HCT116 (cell line): ENCODE data around the gene CXXC5. TPM values are rescaled to one million over a fixed set of nuclear protein-coding genes. Genes with fewer than 3 reads are reported as not detected.

ENCODE experiments used
- ATAC-seq: fragments of 200-7000 bp; cut with Tn5 transposase; 2 replicates; pipeline ENCODE4 v1.9.1; 2020; ENCODE audit warnings: mild to moderate bottlenecking, moderate library complexity
- BruUV-seq: library from RNA; stranded (reverse); fragments of 400-500 nt; replicated peaks from 2 replicates; lab custom pipeline; 2021; lab: Mats Ljungman, UMichigan
- CTCF ChIA-PET: fragments of 300-600 bp; sonication (Branson Sonifier 250); formaldehyde crosslinking; loops from one replicate; lab custom pipeline; 2021; ENCODE audit warnings: antibody characterized with exemption; lab: Charles Lee
- POLR2A ChIA-PET: fragments of 300-600, 350-600 bp; sonication (Branson Sonifier 250); formaldehyde crosslinking; loops from one replicate; lab custom pipeline; 2021; ENCODE audit warnings: antibody characterized with exemption; lab: Charles Lee
- RAD21 ChIA-PET, 2 experiments: fragments of 300-600 bp; sonication (Branson Sonifier 250); formaldehyde crosslinking; loops; one replicate each; lab custom pipeline; 2023; ENCODE audit warnings: low total read pairs in 2 of 2; ENCODE audit not compliant: uncharacterized antibody in 2 of 2, unreplicated experiment in 2 of 2, low non-redundant PET in 1 of 2; lab: Charles Lee
- DNase-seq: peaks from one replicate; pipeline ENCODE4 v3.0.0-alpha.2; 2010; ENCODE audit warnings: low read depth, low spot score
- H2AFZ ChIP-seq: fragments of 200-600 bp; shearing (Covaris generic), sonication (generic); 2 replicates; pipeline ENCODE4 v1.6.1; 2017; ENCODE audit warnings: low read depth, mixed run types, mixed read lengths, antibody characterized with exemption, low read length; ENCODE audit not compliant: poor library complexity, severe bottlenecking
- H3K27ac ChIP-seq: 2 replicates; pipeline ENCODE4 v1.5.1; 2012; ENCODE audit warnings: low read depth, low read length
- H3K27me3 ChIP-seq: fragments of 200-600 bp; sonication (generic); 2 replicates; pipeline ENCODE4 v1.6.1; 2016; ENCODE audit warnings: mixed run types, low read length, mixed read lengths; ENCODE audit not compliant: insufficient read depth
- H3K36me3 ChIP-seq, 2 experiments: fragments of 200-500 bp in 1 of 2; fragments of 200-600 bp in 1 of 2; sonication (Bioruptor generic) in 1 of 2; sonication (generic) in 1 of 2; 2 replicates each; pipeline versions ENCODE4 v1.5.1 to v1.6.1; 2014 to 2016; ENCODE audit warnings: low read length in 2 of 2, inconsistent platforms in 1 of 2, mixed read lengths in 1 of 2, mixed run types in 1 of 2; ENCODE audit not compliant: insufficient read depth in 2 of 2, control insufficient read depth in 1 of 2
- H3K4me1 ChIP-seq, 2 experiments: fragments of 200-600 bp in 1 of 2; sonication (generic) in 1 of 2; 2 replicates each; pipeline versions ENCODE4 v1.5.1 to v1.6.1; 2012 to 2017; ENCODE audit warnings: low read length in 2 of 2, inconsistent platforms in 1 of 2, mild to moderate bottlenecking in 1 of 2, mixed read lengths in 1 of 2, mixed run types in 1 of 2, moderate library complexity in 1 of 2; ENCODE audit not compliant: insufficient read depth in 2 of 2, control insufficient read depth in 1 of 2
- H3K4me2 ChIP-seq: fragments of 200-600 bp; sonication (generic); 2 replicates; pipeline ENCODE4 v1.6.1; 2017; ENCODE audit warnings: mixed run types, low read length, mixed read lengths
- H3K4me3 ChIP-seq, 2 experiments: fragments of 200-600 bp in 1 of 2; sonication (generic) in 1 of 2; replicated peaks in 1 of 2; 2 replicates each; pipeline ENCODE4 v1.5.1; 2011 to 2016; ENCODE audit warnings: low read length in 2 of 2, control low read depth in 1 of 2, low read depth in 1 of 2, mild to moderate bottlenecking in 1 of 2, mixed read lengths in 1 of 2, mixed run types in 1 of 2
- H3K79me2 ChIP-seq: fragments of 200-600 bp; sonication (generic); 2 replicates; pipeline ENCODE4 v1.6.1; 2017; ENCODE audit warnings: mild to moderate bottlenecking, mixed run types, low read length, moderate library complexity, mixed read lengths; ENCODE audit not compliant: insufficient read depth
- H3K9ac ChIP-seq: fragments of 200-600 bp; sonication (generic); 2 replicates; pipeline ENCODE4 v1.6.1; 2016; ENCODE audit warnings: low read length, mixed read lengths
- H3K9me2 ChIP-seq: fragments of 200-600 bp; sonication (generic), shearing (Covaris generic); 2 replicates; pipeline ENCODE4 v1.6.1; 2017; ENCODE audit warnings: mixed run types, mild to moderate bottlenecking, moderate library complexity; ENCODE audit not compliant: insufficient read depth
- H3K9me3 ChIP-seq, 2 experiments: fragments of 200-500 bp in 1 of 2; fragments of 200-600 bp in 1 of 2; sonication (Bioruptor generic) in 1 of 2; sonication (generic) in 1 of 2; 2 replicates each; pipeline ENCODE4 v1.6.1; 2014 to 2017; ENCODE audit warnings: low read length in 2 of 2, mixed read lengths in 2 of 2, inconsistent platforms in 1 of 2, low read depth in 1 of 2, mild to moderate bottlenecking in 1 of 2, mixed run types in 1 of 2, moderate library complexity in 1 of 2; ENCODE audit not compliant: control insufficient read depth in 1 of 2, insufficient read depth in 1 of 2
- H4K20me1 ChIP-seq: fragments of 200-600 bp; sonication (generic), shearing (Covaris generic); 2 replicates; pipeline ENCODE4 v1.6.1; 2017; ENCODE audit warnings: mixed run types, mild to moderate bottlenecking, moderate library complexity; ENCODE audit not compliant: insufficient read depth
- CBX3 ChIP-seq: IDR thresholded peaks from 2 replicates; pipeline ENCODE4 v1.6.1; 2012; ENCODE audit warnings: low read depth
- CEBPB ChIP-seq: IDR thresholded peaks from 2 replicates; pipeline ENCODE4 v1.6.1; 2012; ENCODE audit warnings: low read depth
- CTCF ChIP-seq, 3 experiments: fragments of 200-600 bp in 1 of 3; sonication (generic) in 1 of 3; IDR thresholded peaks in 2 of 3; conservative IDR thresholded peaks in 1 of 3; 2 replicates each; pipeline ENCODE4 v1.5.1; 2012 to 2017; ENCODE audit warnings: low read depth in 2 of 3, low read length in 2 of 3, antibody characterized with exemption in 1 of 3, borderline replicate concordance in 1 of 3, control low read depth in 1 of 3, mild to moderate bottlenecking in 1 of 3, mixed read lengths in 1 of 3, mixed run types in 1 of 3, moderate library complexity in 1 of 3; ENCODE audit not compliant: insufficient read depth in 1 of 3
- EGR1 ChIP-seq: IDR thresholded peaks from 2 replicates; pipeline ENCODE4 v1.6.1; 2012; ENCODE audit warnings: low read depth
- ELF1 ChIP-seq: IDR thresholded peaks from 2 replicates; pipeline ENCODE4 v1.6.1; 2012; ENCODE audit warnings: low read depth, borderline replicate concordance
- EZH2 ChIP-seq: fragments of 200-600 bp; sonication (generic); IDR thresholded peaks from 2 replicates; pipeline ENCODE4 v1.6.1; 2017; ENCODE audit warnings: antibody characterized with exemption, mixed run types
- EZH2phosphoT487 ChIP-seq: fragments of 200-600 bp; IDR thresholded peaks from 2 replicates; pipeline ENCODE4 v1.6.1; 2018; ENCODE audit warnings: antibody characterized with exemption, borderline replicate concordance
- MAX ChIP-seq: IDR thresholded peaks from 2 replicates; pipeline ENCODE4 v1.6.1; 2012
- POLR2A ChIP-seq: IDR thresholded peaks from 2 replicates; pipeline ENCODE4 v1.7.0; 2011; ENCODE audit warnings: borderline replicate concordance; ENCODE audit not compliant: insufficient read depth, insufficient read length; ENCODE audit errors: extremely low read depth
- POLR2AphosphoS5 ChIP-seq: IDR thresholded peaks from 2 replicates; pipeline ENCODE4 v1.6.1; 2011; ENCODE audit warnings: mild to moderate bottlenecking, low read depth, low read length, moderate library complexity
- SIN3A ChIP-seq: IDR thresholded peaks from 2 replicates; pipeline ENCODE4 v1.6.1; 2012; ENCODE audit warnings: low read depth
- SP1 ChIP-seq: IDR thresholded peaks from 2 replicates; pipeline ENCODE4 v1.6.1; 2012; ENCODE audit warnings: low read depth
- SRF ChIP-seq: IDR thresholded peaks from 2 replicates; pipeline ENCODE4 v1.6.1; 2012; ENCODE audit warnings: low read depth
- TCF7L2 ChIP-seq: IDR thresholded peaks from 2 replicates; pipeline ENCODE4 v1.7.0; 2011; ENCODE audit warnings: borderline replicate concordance, inconsistent platforms; ENCODE audit not compliant: insufficient read depth, insufficient read length; ENCODE audit errors: extremely low read depth
- ZBTB33 ChIP-seq: IDR thresholded peaks from 2 replicates; pipeline ENCODE4 v1.6.1; 2011; ENCODE audit warnings: mild to moderate bottlenecking, low read length, moderate library complexity; ENCODE audit not compliant: insufficient replicate concordance; ENCODE audit errors: extremely low read depth
- ZFX ChIP-seq: fragments of 450-650 bp; IDR thresholded peaks from 2 replicates; pipeline ENCODE4 v1.6.1; 2017
- ZNF274 ChIP-seq: fragments of 200-500 bp; sonication (Bioruptor generic); IDR thresholded peaks from 2 replicates; pipeline ENCODE4 v1.6.1; 2014; ENCODE audit warnings: mild to moderate bottlenecking, low read depth, low read length, inconsistent platforms
- intact Hi-C: fragments of 100-400 bp; cut with micrococcal nuclease; formaldehyde crosslinking; loops from 2 replicates; pipeline ENCODE4 v1.10.0; 2022
- total RNA-seq: library from RNA; stranded (reverse); gene quantifications from one replicate; pipeline ENCODE4 v1.2.1, GENCODE V29; 2021; ENCODE audit not compliant: unreplicated experiment
- TF ChIP-seq, protein P1 (sequence below): IDR thresholded peaks from 2 replicates; pipeline ENCODE4 v1.6.1; 2012
- TF ChIP-seq, protein P2 (sequence below): IDR thresholded peaks from 2 replicates; pipeline ENCODE4 v1.6.1; 2012; ENCODE audit warnings: low read depth

The CXXC5 gene
- total RNA-seq, 1 experiment from 2014 or later: 43.1 TPM

GRCh38 chr5:139654464-139654863 is 6.3 kb downstream of the CXXC5 start:
- Histone ChIP-seq H3K4me2 (peak overlapping the region; percentile 84; the same call in 1 of the 2 replicates), H3K36me3 (no peaks in the 10 kb centered on the region), H4K20me1 (peaks cover 6% of the 10 kb centered on the region; the same call in 1 of the 2 replicates), H3K9me2 (no peaks in the 10 kb centered on the region), H3K27me3 (no peaks in the 10 kb centered on the region), H2AFZ (no peak overlapping the region), H3K9me3 (no peaks in the 10 kb centered on the region), H3K27ac (no peak overlapping the region), H3K4me3 (no peak overlapping the region), H3K79me2 (peaks cover 94% of the 10 kb centered on the region), H3K4me1 (peaks cover 86 to 99% of the 10 kb centered on the region in 2 experiments), H3K9ac (0 out of 2 replicates have a peak overlapping the region, but pooled peaks have one; percentile 57)
- no TSS peak for BruUV-seq
- DNase-seq (no peak), ATAC-seq (no peak)
- POLR2A ChIA-PET: no interaction called here
- TF ChIP-seq CBX3: no peak
- no peak for TF ChIP-seq SRF
- no peak for TF ChIP-seq ZBTB33
- no peak for TF ChIP-seq POLR2A
- TF ChIP-seq ZFX: no peak
- TF ChIP-seq MAX: no peak
- TF ChIP-seq EZH2phosphoT487: no peak
- no peak for TF ChIP-seq CEBPB
- no peak for TF ChIP-seq SIN3A
- TF ChIP-seq EZH2: no peak
- TF ChIP-seq, protein P1, sequence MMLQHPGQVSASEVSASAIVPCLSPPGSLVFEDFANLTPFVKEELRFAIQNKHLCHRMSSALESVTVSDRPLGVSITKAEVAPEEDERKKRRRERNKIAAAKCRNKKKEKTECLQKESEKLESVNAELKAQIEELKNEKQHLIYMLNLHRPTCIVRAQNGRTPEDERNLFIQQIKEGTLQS: no peak
- no peak for TF ChIP-seq POLR2AphosphoS5
- TF ChIP-seq TCF7L2: no peak
- no peak for TF ChIP-seq EGR1
- TF ChIP-seq SP1: no peak
- no peak for TF ChIP-seq ZNF274
- TF ChIP-seq, protein P2, sequence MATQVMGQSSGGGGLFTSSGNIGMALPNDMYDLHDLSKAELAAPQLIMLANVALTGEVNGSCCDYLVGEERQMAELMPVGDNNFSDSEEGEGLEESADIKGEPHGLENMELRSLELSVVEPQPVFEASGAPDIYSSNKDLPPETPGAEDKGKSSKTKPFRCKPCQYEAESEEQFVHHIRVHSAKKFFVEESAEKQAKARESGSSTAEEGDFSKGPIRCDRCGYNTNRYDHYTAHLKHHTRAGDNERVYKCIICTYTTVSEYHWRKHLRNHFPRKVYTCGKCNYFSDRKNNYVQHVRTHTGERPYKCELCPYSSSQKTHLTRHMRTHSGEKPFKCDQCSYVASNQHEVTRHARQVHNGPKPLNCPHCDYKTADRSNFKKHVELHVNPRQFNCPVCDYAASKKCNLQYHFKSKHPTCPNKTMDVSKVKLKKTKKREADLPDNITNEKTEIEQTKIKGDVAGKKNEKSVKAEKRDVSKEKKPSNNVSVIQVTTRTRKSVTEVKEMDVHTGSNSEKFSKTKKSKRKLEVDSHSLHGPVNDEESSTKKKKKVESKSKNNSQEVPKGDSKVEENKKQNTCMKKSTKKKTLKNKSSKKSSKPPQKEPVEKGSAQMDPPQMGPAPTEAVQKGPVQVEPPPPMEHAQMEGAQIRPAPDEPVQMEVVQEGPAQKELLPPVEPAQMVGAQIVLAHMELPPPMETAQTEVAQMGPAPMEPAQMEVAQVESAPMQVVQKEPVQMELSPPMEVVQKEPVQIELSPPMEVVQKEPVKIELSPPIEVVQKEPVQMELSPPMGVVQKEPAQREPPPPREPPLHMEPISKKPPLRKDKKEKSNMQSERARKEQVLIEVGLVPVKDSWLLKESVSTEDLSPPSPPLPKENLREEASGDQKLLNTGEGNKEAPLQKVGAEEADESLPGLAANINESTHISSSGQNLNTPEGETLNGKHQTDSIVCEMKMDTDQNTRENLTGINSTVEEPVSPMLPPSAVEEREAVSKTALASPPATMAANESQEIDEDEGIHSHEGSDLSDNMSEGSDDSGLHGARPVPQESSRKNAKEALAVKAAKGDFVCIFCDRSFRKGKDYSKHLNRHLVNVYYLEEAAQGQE: no peak
- no peak for TF ChIP-seq CTCF (IDR thresholded peaks at IDR 0.05 in 2 of 3, conservative IDR thresholded peaks at IDR 0.05 in 1 of 3; ENCODE audit: borderline replicate concordance in 1 of 3, insufficient read depth in 1 of 3, low read depth in 2 of 3, low read length in 2 of 3)
- no peak for TF ChIP-seq ELF1
- CTCF ChIA-PET: no interaction called here
- intact Hi-C loops: no loop called here
- RAD21 ChIA-PET: no interaction called here
